HUES6 (cell line): ENCODE measurements around the gene DSP.
A peak's percentile ranks its signal among the peaks of the same experiment; 100 is the strongest.

Experiments
- H3K27ac ChIP-seq: 2 replicates; pipeline ENCODE4 v1.7.0; 2013; ENCODE audit warnings: low read depth, mild to moderate bottlenecking, low read length, inconsistent platforms
- H3K27me3 ChIP-seq: 2 replicates; pipeline ENCODE4 v1.6.1; 2013; ENCODE audit warnings: low read length; ENCODE audit not compliant: control insufficient read depth, insufficient read depth
- H3K36me3 ChIP-seq: 2 replicates; pipeline ENCODE4 v1.6.1; 2013; ENCODE audit warnings: low read length; ENCODE audit not compliant: control insufficient read depth, insufficient read depth
- H3K4me1 ChIP-seq: 2 replicates; pipeline ENCODE4 v1.6.1; 2013; ENCODE audit warnings: low read length; ENCODE audit not compliant: control insufficient read depth, insufficient read depth
- H3K4me3 ChIP-seq: 2 replicates; pipeline ENCODE4 v1.5.1; 2013; ENCODE audit warnings: low read depth, low read length
- H3K9ac ChIP-seq: one replicate; pipeline ENCODE4 v1.6.1; 2013; ENCODE audit warnings: mild to moderate bottlenecking, low read length
- H3K9me3 ChIP-seq: 2 replicates; pipeline ENCODE4 v1.6.1; 2013; ENCODE audit warnings: low read depth, low read length; ENCODE audit not compliant: control insufficient read depth, insufficient read depth

Gene DSP, protein sequence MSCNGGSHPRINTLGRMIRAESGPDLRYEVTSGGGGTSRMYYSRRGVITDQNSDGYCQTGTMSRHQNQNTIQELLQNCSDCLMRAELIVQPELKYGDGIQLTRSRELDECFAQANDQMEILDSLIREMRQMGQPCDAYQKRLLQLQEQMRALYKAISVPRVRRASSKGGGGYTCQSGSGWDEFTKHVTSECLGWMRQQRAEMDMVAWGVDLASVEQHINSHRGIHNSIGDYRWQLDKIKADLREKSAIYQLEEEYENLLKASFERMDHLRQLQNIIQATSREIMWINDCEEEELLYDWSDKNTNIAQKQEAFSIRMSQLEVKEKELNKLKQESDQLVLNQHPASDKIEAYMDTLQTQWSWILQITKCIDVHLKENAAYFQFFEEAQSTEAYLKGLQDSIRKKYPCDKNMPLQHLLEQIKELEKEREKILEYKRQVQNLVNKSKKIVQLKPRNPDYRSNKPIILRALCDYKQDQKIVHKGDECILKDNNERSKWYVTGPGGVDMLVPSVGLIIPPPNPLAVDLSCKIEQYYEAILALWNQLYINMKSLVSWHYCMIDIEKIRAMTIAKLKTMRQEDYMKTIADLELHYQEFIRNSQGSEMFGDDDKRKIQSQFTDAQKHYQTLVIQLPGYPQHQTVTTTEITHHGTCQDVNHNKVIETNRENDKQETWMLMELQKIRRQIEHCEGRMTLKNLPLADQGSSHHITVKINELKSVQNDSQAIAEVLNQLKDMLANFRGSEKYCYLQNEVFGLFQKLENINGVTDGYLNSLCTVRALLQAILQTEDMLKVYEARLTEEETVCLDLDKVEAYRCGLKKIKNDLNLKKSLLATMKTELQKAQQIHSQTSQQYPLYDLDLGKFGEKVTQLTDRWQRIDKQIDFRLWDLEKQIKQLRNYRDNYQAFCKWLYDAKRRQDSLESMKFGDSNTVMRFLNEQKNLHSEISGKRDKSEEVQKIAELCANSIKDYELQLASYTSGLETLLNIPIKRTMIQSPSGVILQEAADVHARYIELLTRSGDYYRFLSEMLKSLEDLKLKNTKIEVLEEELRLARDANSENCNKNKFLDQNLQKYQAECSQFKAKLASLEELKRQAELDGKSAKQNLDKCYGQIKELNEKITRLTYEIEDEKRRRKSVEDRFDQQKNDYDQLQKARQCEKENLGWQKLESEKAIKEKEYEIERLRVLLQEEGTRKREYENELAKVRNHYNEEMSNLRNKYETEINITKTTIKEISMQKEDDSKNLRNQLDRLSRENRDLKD (N-terminal part only)

DNA sequence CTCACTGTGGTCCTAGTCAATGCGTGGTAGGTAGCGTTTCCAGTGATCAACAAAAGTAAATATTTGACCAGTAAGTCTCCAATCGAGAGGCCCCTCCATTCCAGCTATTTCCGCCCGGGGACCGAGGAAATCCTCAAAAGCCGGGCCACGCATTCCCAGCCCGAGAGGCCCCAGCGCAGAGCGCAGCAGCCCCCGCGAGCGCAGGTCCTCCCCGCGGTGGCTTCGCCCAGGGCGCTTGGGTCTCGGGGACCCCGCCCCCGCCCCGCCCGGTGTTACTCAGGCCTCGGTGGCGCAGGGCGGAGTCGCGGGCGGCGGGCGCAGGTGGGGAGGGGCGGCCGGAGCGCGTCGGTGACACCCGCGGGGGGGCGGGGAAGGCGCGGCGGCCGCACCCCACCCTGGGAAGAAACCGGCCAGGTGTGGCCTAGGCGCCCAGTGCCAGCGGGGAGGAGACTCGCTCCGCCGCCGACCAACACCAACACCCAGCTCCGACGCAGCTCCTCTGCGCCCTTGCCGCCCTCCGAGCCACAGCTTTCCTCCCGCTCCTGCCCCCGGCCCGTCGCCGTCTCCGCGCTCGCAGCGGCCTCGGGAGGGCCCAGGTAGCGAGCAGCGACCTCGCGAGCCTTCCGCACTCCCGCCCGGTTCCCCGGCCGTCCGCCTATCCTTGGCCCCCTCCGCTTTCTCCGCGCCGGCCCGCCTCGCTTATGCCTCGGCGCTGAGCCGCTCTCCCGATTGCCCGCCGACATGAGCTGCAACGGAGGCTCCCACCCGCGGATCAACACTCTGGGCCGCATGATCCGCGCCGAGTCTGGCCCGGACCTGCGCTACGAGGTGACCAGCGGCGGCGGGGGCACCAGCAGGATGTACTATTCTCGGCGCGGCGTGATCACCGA is at the start of gene DSP:
TSS of gene DSP (plus strand) at position 497 of the 890 bp plus-strand sequence. CDS start at position 742, 245 bp downstream.
- Histone ChIP-seq H3K9me3 (no peaks in the 10 kb centered on the region), H3K27ac (peak within 1 kb of the TSS; percentile 93; the same call in 1 of the 2 replicates), H3K4me3 (peak within 1 kb of the TSS; percentile 78), H3K36me3 (no peaks in the 10 kb centered on the region), H3K27me3 (peaks cover 14% of the 10 kb centered on the region; the same call in 1 of the 2 replicates), H3K9ac (peak within 1 kb of the TSS; percentile 99), H3K4me1 (peaks cover 30% of the 10 kb centered on the region)

- H3K4me1 ChIP-seq: no peaks in the 10 kb centered on the region
- no peak overlapping the region for H3K27ac ChIP-seq
- H3K27me3 ChIP-seq: no peaks in the 10 kb centered on the region
- no peaks in the 10 kb centered on the region for H3K9me3 ChIP-seq
- no peak overlapping the region for H3K4me3 ChIP-seq
- H3K9ac ChIP-seq: no peak overlapping the region
- no peaks in the 10 kb centered on the region for H3K36me3 ChIP-seq
Measured at GRCh38 chr6:7493866-7494265, 47.6 kb upstream of the DSP start.

- Histone ChIP-seq H3K9me3 (no peaks in the 10 kb centered on the region), H3K4me1 (no peaks in the 10 kb centered on the region), H3K9ac (no peak overlapping the region), H3K27ac (no peak overlapping the region), H3K36me3 (no peaks in the 10 kb centered on the region), H3K27me3 (no peaks in the 10 kb centered on the region), H3K4me3 (no peak overlapping the region)
Measured at GRCh38 chr6:7494638-7495037, 46.8 kb upstream of the DSP start.

DNA sequence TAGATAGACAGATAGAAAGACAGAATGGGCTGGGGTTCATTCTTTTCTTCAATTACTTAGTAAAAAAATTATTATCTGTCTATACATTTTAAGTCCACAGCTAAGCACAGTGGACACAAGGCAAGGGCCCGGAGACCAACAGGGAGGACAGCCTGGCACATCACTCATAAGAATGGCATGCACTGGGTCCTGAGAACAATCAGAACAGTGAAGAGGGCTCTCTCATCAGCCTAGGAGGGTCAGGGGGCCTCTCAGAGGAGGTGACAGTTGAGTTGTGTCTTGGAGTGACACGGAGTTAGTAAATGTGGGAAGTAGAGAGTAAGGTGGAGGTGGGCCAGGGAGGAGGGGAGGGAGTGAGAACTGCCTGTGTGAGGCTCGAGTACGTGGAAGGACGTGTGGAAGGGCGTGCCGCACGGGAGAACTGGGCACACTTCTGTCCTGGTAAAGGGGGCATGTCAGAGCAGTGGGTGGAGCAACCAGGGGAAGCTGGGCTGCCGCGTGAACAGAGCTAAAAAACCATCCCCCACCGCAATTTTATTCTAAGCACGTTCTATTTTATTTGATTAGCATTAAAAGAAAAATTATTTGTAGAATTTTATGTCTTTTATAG is 45.1 kb upstream of the DSP start:
- no peak overlapping the region for H3K27ac ChIP-seq
- H3K4me3 ChIP-seq: no peak overlapping the region
- H3K9me3 ChIP-seq: no peaks in the 10 kb centered on the region
- no peaks in the 10 kb centered on the region for H3K4me1 ChIP-seq
- no peaks in the 10 kb centered on the region for H3K27me3 ChIP-seq
- H3K9ac ChIP-seq: no peak overlapping the region
- H3K36me3 ChIP-seq: no peaks in the 10 kb centered on the region

GRCh38 chr6:7500752-7501282 is 40.7 kb upstream of the DSP start:
- no peaks in the 10 kb centered on the region for H3K36me3 ChIP-seq
- no peak overlapping the region for H3K4me3 ChIP-seq
- H3K9ac ChIP-seq: no peak overlapping the region
- H3K4me1 ChIP-seq: peaks cover 18% of the 10 kb centered on the region
- H3K27me3 ChIP-seq: no peaks in the 10 kb centered on the region
- H3K9me3 ChIP-seq: no peaks in the 10 kb centered on the region
- no peak overlapping the region for H3K27ac ChIP-seq

DNA sequence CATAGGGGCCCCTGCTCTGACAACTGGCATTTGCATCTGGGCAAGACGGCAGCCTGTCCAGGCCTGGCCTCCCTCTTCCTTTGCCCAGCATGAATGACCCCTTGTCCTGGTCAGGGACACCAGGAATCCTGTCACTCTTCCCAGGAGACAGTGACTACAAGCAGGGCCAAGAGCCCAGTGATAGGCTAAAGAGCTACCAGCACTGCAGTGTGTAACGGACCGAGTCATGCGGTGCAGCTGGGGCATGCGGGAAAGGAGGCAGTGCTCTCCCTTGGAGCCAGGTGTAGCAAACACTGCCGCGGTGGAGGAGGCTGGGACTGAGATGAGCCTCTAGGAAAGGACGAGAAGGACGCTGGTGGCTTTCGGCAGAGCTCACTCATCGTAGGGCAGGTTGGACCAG is 38.7 kb upstream of the DSP start:
- Histone ChIP-seq H3K4me3 (no peak overlapping the region), H3K9ac (no peak overlapping the region), H3K9me3 (no peaks in the 10 kb centered on the region), H3K27me3 (no peaks in the 10 kb centered on the region), H3K4me1 (peaks cover 22% of the 10 kb centered on the region), H3K36me3 (no peaks in the 10 kb centered on the region), H3K27ac (no peak overlapping the region)

- no peak overlapping the region for H3K9ac ChIP-seq
- H3K27me3 ChIP-seq: no peaks in the 10 kb centered on the region
- H3K27ac ChIP-seq: no peak overlapping the region
- H3K36me3 ChIP-seq: no peaks in the 10 kb centered on the region
- no peaks in the 10 kb centered on the region for H3K9me3 ChIP-seq
- peaks cover 22% of the 10 kb centered on the region for H3K4me1 ChIP-seq
- no peak overlapping the region for H3K4me3 ChIP-seq
Measured at GRCh38 chr6:7504041-7504440, 37.4 kb upstream of the DSP start.

- Histone ChIP-seq H3K4me3 (no peak overlapping the region; the same call in 1 of the 2 replicates), H3K27ac (peak overlapping the region; percentile 66; the same call in 1 of the 2 replicates), H3K4me1 (peaks cover 22% of the 10 kb centered on the region), H3K27me3 (no peaks in the 10 kb centered on the region), H3K9me3 (no peaks in the 10 kb centered on the region), H3K9ac (peak overlapping the region; percentile 60), H3K36me3 (no peaks in the 10 kb centered on the region)
Measured at GRCh38 chr6:7505189-7505699, 36.2 kb upstream of the DSP start.

DNA sequence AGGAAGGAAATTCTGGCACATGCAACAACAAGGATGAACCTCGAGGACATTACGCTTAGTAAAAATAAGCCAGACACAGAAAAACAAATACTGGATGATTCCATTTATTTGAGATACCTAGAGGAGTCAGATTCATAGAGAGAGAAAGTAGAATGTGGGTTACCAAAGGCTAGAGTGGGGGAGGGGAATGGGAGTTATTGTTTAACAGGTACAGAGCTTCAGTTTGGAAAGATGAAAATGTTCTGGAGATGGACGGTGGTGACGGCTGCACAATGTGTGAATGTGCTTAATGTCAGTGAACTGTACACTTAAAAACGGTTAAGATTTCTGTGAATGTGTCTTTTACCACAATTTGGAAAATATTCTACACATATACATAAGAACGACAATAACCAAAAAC is 33.9 kb upstream of the DSP start:
- peaks cover 22% of the 10 kb centered on the region for H3K4me1 ChIP-seq
- no peak overlapping the region for H3K27ac ChIP-seq
- no peak overlapping the region for H3K4me3 ChIP-seq
- H3K36me3 ChIP-seq: no peaks in the 10 kb centered on the region
- no peaks in the 10 kb centered on the region for H3K27me3 ChIP-seq
- no peaks in the 10 kb centered on the region for H3K9me3 ChIP-seq
- no peak overlapping the region for H3K9ac ChIP-seq
